HL-60/S4 treated with phorbol 12-myristate 13-acetate at 8.2 ng/mL for 4 days and 3 days (cell line): ENCODE data around the gene LDB3.

Source experiments
- in situ Hi-C: fragments of 300-500 bp; cut with MboI; formaldehyde crosslinking; loops from 2 replicates; pipeline ENCODE4 v1.15.0; 2022; ENCODE audit warnings: low sequenced_read_pairs

LDB3 gene

GRCh38 chr10:86699991-86700840, 31.9 kb downstream of the LDB3 start:
- in situ Hi-C loops, result loop anchor here (25.0 kb wide), 1 partner anchor 187 kb away; no protein-coding TSS in a partner anchor

GRCh38 chr10:86700851-86701617, 32.7 kb downstream of the LDB3 start:
- in situ Hi-C loops, result no loop called here

- in situ Hi-C loops, result no loop called here
Observed at GRCh38 chr10:86703176-86703575, 34.9 kb downstream of the LDB3 start.

- in situ Hi-C loops, result no loop called here
Observed at GRCh38 chr10:86705139-86705538, 36.8 kb downstream of the LDB3 start.

GRCh38 chr10:86705905-86706304, 37.6 kb downstream of the LDB3 start:
- in situ Hi-C loops, result no loop called here

GRCh38 chr10:86706401-86706841, 38.1 kb downstream of the LDB3 start:
- in situ Hi-C loops, result no loop called here

- in situ Hi-C loops, result no loop called here
Observed at GRCh38 chr10:86706977-86707376, 38.7 kb downstream of the LDB3 start.

- in situ Hi-C loops, result no loop called here
Observed at GRCh38 chr10:86707505-86707904, 39.2 kb downstream of the LDB3 start.

- in situ Hi-C loops, result no loop called here
Observed at GRCh38 chr10:86708068-86708782, 39.9 kb downstream of the LDB3 start.

- in situ Hi-C loops, result no loop called here
Observed at GRCh38 chr10:86708783-86709380, 40.6 kb downstream of the LDB3 start.

GRCh38 chr10:86709396-86710185, 41.3 kb downstream of the LDB3 start:
- in situ Hi-C loops, result no loop called here

- in situ Hi-C loops, result no loop called here
Observed at GRCh38 chr10:86710987-86711512, 42.7 kb downstream of the LDB3 start.

GRCh38 chr10:86711513-86712316, 43.4 kb downstream of the LDB3 start:
- in situ Hi-C loops, result no loop called here

GRCh38 chr10:86712317-86712707, 44.0 kb downstream of the LDB3 start:
- in situ Hi-C loops, result no loop called here

GRCh38 chr10:86715156-86715795, 47.0 kb downstream of the LDB3 start:
- in situ Hi-C loops, result no loop called here

GRCh38 chr10:86715836-86716235, 47.5 kb downstream of the LDB3 start:
- in situ Hi-C loops, result no loop called here

- in situ Hi-C loops, result no loop called here
Observed at GRCh38 chr10:86716466-86716865, 48.2 kb downstream of the LDB3 start.

- in situ Hi-C loops, result no loop called here
Observed at GRCh38 chr10:86718556-86718955, 50.2 kb downstream of the LDB3 start.

- in situ Hi-C loops, result no loop called here
Observed at GRCh38 chr10:86721232-86721631, 52.9 kb downstream of the LDB3 start.
